GM11168 (cell line): Measurements from ENCODE around the gene SMIM23.
"Not testable (repeated sequence)": the region's sequence is repeated elsewhere in the genome, so short reads cannot be mapped to it uniquely, and the experiment has no call there.

Experiments
- in situ Hi-C: fragments of 300-500 bp; cut with MboI; formaldehyde crosslinking; loops from one replicate; pipeline ENCODE4 v1.12.0; 2022; ENCODE audit warnings: low sequenced_read_pairs; ENCODE audit not compliant: unreplicated experiment

SMIM23 gene

GRCh38 chr5:171771856-171772255 is 13.8 kb upstream of the SMIM23 start:
- in situ Hi-C loops: no loop called here

GRCh38 chr5:171773106-171773505 is 12.5 kb upstream of the SMIM23 start:
- in situ Hi-C loops: no loop called here

GRCh38 chr5:171774418-171774817 is 11.2 kb upstream of the SMIM23 start:
- in situ Hi-C loops: no loop called here

GRCh38 chr5:171776213-171776612 is 9.4 kb upstream of the SMIM23 start:
- in situ Hi-C loops: no loop called here

- in situ Hi-C loops: no loop called here
Measured at GRCh38 chr5:171776770-171777759, 8.6 kb upstream of the SMIM23 start.

- in situ Hi-C loops: not testable (repeated sequence)
Measured at GRCh38 chr5:171781744-171782143, 3.9 kb upstream of the SMIM23 start.

- in situ Hi-C loops: no loop called here
Measured at GRCh38 chr5:171782332-171782966, 3.2 kb upstream of the SMIM23 start.

GRCh38 chr5:171783051-171783450 is 2.6 kb upstream of the SMIM23 start:
- in situ Hi-C loops: no loop called here

- in situ Hi-C loops: no loop called here
Measured at GRCh38 chr5:171789353-171789752, 3.7 kb downstream of the SMIM23 start.

GRCh38 chr5:171790408-171790807 is 4.8 kb downstream of the SMIM23 start:
- in situ Hi-C loops: no loop called here

GRCh38 chr5:171794470-171794960 is 8.9 kb downstream of the SMIM23 start:
- in situ Hi-C loops: no loop called here

- in situ Hi-C loops: no loop called here
Measured at GRCh38 chr5:171795381-171795780, 9.8 kb downstream of the SMIM23 start.

- in situ Hi-C loops: no loop called here
Measured at GRCh38 chr5:171796436-171796835, 10.8 kb downstream of the SMIM23 start.

GRCh38 chr5:171797543-171797942 is 11.9 kb downstream of the SMIM23 start:
- in situ Hi-C loops: no loop called here

GRCh38 chr5:171798418-171798817 is 12.8 kb downstream of the SMIM23 start:
- in situ Hi-C loops: no loop called here

GRCh38 chr5:171801839-171802238 is 16.2 kb downstream of the SMIM23 start:
- in situ Hi-C loops: no loop called here

- in situ Hi-C loops: no loop called here
Measured at GRCh38 chr5:171805746-171806145, 20.1 kb downstream of the SMIM23 start.

- in situ Hi-C loops: no loop called here
Measured at GRCh38 chr5:171806976-171807747, 21.5 kb downstream of the SMIM23 start.

GRCh38 chr5:171808453-171808852 is 22.8 kb downstream of the SMIM23 start:
- in situ Hi-C loops: no loop called here

- in situ Hi-C loops: no loop called here
Measured at GRCh38 chr5:171808951-171809350, 23.3 kb downstream of the SMIM23 start.

- in situ Hi-C loops: no loop called here
Measured at GRCh38 chr5:171810227-171810626, 24.6 kb downstream of the SMIM23 start.
